ENCODE measurements around the gene PPP5C. TPM values are rescaled to one million over a fixed set of nuclear protein-coding genes. Genes with fewer than 3 reads are reported as not detected.

Gene PPP5C
- total RNA-seq, 1 donor from 2014 or later: 77.3 TPM

- intact Hi-C loops (cut with DNase I): no loop called here
- DNase-seq (ENCODE audit: missing footprints): no peak
- ATAC-seq: no peak
Measured at GRCh38 chr19:46378268-46378667, 31.4 kb downstream of the PPP5C start.

- ATAC-seq (no peak), DNase-seq (ENCODE audit: missing footprints) (no peak)
- intact Hi-C loops (cut with DNase I): no loop called here
Measured at GRCh38 chr19:46380690-46381089, 33.8 kb downstream of the PPP5C start.

GRCh38 chr19:46381346-46381745, 34.5 kb downstream of the PPP5C start:
- intact Hi-C loops (cut with DNase I): no loop called here
- no peak for ATAC-seq

GRCh38 chr19:46381756-46382345, 35.0 kb downstream of the PPP5C start:
- intact Hi-C loops (cut with DNase I): no loop called here
- ATAC-seq (no peak), DNase-seq (ENCODE audit: missing footprints) (no peak)

More at GRCh38 chr19:46381346-46381745, 34.5 kb downstream of the PPP5C start:
- DNase-seq (ENCODE audit: missing footprints): no peak

- DNase-seq (ENCODE audit: missing footprints) (no peak), ATAC-seq (no peak)
- intact Hi-C loops (cut with DNase I): no loop called here
Measured at GRCh38 chr19:46383171-46383815, 36.4 kb downstream of the PPP5C start.

GRCh38 chr19:46383846-46384245, 37.0 kb downstream of the PPP5C start:
- intact Hi-C loops (cut with DNase I): no loop called here
- ATAC-seq (peak; percentile 32), DNase-seq (ENCODE audit: missing footprints) (no peak)

GRCh38 chr19:46384396-46384795, 37.5 kb downstream of the PPP5C start:
- intact Hi-C loops (cut with DNase I): no loop called here
- DNase-seq (ENCODE audit: missing footprints) (no peak), ATAC-seq (peak; percentile 71)

- intact Hi-C loops (cut with DNase I): no loop called here
- ATAC-seq: no peak
- DNase-seq (ENCODE audit: missing footprints): peak; percentile 13
Measured at GRCh38 chr19:46385636-46386035, 38.7 kb downstream of the PPP5C start.

GRCh38 chr19:46386151-46386550, 39.3 kb downstream of the PPP5C start:
- DNase-seq (ENCODE audit: missing footprints) (peak; percentile 49), ATAC-seq (no peak)
- intact Hi-C loops (cut with DNase I): no loop called here

GRCh38 chr19:46386996-46387712, 40.3 kb downstream of the PPP5C start:
- intact Hi-C loops (cut with DNase I): no loop called here
- peak; percentile 46 for DNase-seq (ENCODE audit: missing footprints)
- ATAC-seq: no peak

GRCh38 chr19:46387713-46388130, 40.8 kb downstream of the PPP5C start:
- intact Hi-C loops (cut with DNase I): no loop called here
- ATAC-seq (no peak), DNase-seq (ENCODE audit: missing footprints) (peak; percentile 45)

- intact Hi-C loops (cut with DNase I): no loop called here
- ATAC-seq (no peak), DNase-seq (ENCODE audit: missing footprints) (peak; percentile 21)
Measured at GRCh38 chr19:46388311-46389095, 41.6 kb downstream of the PPP5C start.

- intact Hi-C loops (cut with DNase I): loop anchor here (5.0 kb wide), 1 partner anchor 108 kb away; no protein-coding TSS in a partner anchor
- DNase-seq (ENCODE audit: missing footprints): peak; percentile 33
Measured at GRCh38 chr19:46390121-46390858, 43.4 kb downstream of the PPP5C start.

GRCh38 chr19:46390866-46391265, 44.0 kb downstream of the PPP5C start:
- DNase-seq (ENCODE audit: missing footprints) (peak; percentile 62), ATAC-seq (peak; percentile 45)
- intact Hi-C loops (cut with DNase I): loop anchor here (5.0 kb wide), 1 partner anchor 109 kb away; no protein-coding TSS in a partner anchor

More at GRCh38 chr19:46390121-46390858, 43.4 kb downstream of the PPP5C start:
- no peak for ATAC-seq

- intact Hi-C loops (cut with DNase I): loop anchor here (5.0 kb wide), 1 partner anchor 109 kb away; no protein-coding TSS in a partner anchor
- DNase-seq (ENCODE audit: missing footprints) (peak; percentile 66), ATAC-seq (no peak)
Measured at GRCh38 chr19:46391296-46392251, 44.7 kb downstream of the PPP5C start.

- DNase-seq (ENCODE audit: missing footprints): peak; percentile 44
- no peak for ATAC-seq
- intact Hi-C loops (cut with DNase I): loop anchor here (5.0 kb wide), 1 partner anchor 110 kb away; no protein-coding TSS in a partner anchor
Measured at GRCh38 chr19:46392252-46392801, 45.4 kb downstream of the PPP5C start.

- intact Hi-C loops (cut with DNase I): loop anchor here (5.0 kb wide), 1 partner anchor 111 kb away; no protein-coding TSS in a partner anchor
- ATAC-seq (no peak), DNase-seq (ENCODE audit: missing footprints) (no peak)
Measured at GRCh38 chr19:46392837-46393236, 46.0 kb downstream of the PPP5C start.
